ENCODE data around the gene NPAS3. TPM values are rescaled to one million over a fixed set of nuclear protein-coding genes. Genes with fewer than 3 reads are reported as not detected.

The NPAS3 gene
- total and polyA plus RNA-seq, 8 donors, result 0.09 to 0.79 (median 0.56) TPM

DNA sequence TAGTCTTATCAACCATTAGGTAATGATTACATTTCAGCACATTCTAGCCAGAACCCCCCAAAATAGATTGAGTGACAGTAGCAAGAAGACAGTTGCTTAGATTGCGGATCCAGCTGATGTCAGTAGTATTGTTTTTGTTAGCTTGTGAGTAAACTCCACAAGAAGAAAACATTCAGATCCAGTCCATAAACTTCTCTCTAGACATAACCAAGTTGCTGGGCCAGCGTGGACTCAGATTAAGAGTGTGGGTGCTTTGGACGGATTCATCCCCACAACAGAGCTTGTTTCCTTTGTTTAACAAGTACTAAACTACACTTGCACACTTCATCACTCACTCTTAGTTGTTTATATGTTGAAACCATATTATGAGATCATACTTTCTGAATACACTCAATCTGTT is 293.4 kb downstream of the NPAS3 start:
- Histone ChIP-seq H3K9me3 (no peaks in the 10 kb centered on the region), H3K27ac (no peak overlapping the region), H3K36me3 (no peaks in the 10 kb centered on the region), H3K27me3 (peaks cover 0 to 4% of the 10 kb centered on the region in 2 donors), H3K4me1 (no peaks in the 10 kb centered on the region), H3K4me3 (no peak overlapping the region)
- DNase-seq (peak in 2 of 4 donors; percentile 74 to 83), ATAC-seq (peak; percentile 29)
- TF ChIP-seq CTCF (IDR thresholded peaks at IDR 0.05), result no peak
- intact Hi-C loops (cut with DNase I), result no loop called here

DNA sequence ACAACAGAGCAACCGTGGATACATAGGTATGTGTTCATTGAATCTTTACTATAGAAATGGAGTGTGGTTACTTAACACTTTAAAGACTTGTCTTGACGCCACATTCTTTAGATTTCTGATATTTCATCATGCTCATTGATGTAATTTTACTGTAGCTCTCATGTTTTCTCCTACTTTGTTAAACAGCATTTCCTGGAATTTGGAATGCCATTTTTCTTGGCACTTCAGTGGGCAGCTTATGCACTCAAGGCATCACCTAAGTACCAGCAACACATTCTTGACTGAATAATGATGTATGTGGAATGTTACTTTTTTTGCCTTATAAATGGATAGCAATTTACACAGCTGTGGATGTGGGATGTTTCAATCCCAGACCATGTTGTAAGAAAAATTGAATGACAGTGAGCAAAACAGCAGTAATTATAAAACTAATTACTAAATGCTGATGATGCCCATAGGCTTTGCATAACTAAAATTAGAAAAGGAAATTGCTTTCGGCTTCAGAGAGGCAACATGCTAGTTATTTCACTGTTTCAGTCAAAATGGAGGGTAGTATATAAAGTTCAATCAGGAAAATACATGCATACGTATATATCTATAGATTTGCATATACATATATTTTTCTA is 298.5 kb downstream of the NPAS3 start:
- DNase-seq, result no peak
- H3K27me3 ChIP-seq, result no peaks in the 10 kb centered on the region
- TF ChIP-seq CTCF (IDR thresholded peaks at IDR 0.05), result no peak
- intact Hi-C loops (cut with DNase I), result no loop called here
- no peaks in the 10 kb centered on the region for H3K9me3 ChIP-seq
- H3K4me1 ChIP-seq, result no peaks in the 10 kb centered on the region
- no peak overlapping the region for H3K4me3 ChIP-seq
- peak; percentile 15 for ATAC-seq
- H3K36me3 ChIP-seq, result no peaks in the 10 kb centered on the region
- H3K27ac ChIP-seq, result no peak overlapping the region

DNA sequence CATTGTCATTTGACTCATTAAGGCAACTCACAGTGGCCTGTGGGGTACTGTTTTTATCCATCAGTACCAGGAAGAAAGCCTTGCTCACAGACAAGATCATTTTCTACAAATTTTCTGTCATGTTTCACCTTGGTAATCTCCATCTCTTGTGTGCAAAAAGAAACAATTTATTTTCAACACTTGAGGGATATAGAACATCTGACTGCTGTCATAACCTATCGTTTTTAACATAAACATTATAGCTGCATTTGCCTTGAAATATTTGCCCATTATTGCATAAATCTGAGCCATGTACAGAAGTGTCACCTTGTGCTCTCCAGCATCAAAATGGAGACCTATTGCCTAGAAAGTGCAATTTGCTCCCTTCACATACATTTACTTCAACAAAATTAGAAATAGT is 300.8 kb downstream of the NPAS3 start:
- Histone ChIP-seq H3K4me1 (no peaks in the 10 kb centered on the region), H3K27ac (no peak overlapping the region), H3K9me3 (no peaks in the 10 kb centered on the region), H3K36me3 (no peaks in the 10 kb centered on the region), H3K27me3 (no peaks in the 10 kb centered on the region), H3K4me3 (no peak overlapping the region)
- DNase-seq (no peak), ATAC-seq (no peak)
- no peak for TF ChIP-seq CTCF (IDR thresholded peaks at IDR 0.05)
- intact Hi-C loops (cut with DNase I), result no loop called here

- Histone ChIP-seq H3K27me3 (no peaks in the 10 kb centered on the region), H3K27ac (no peak overlapping the region), H3K4me3 (no peak overlapping the region), H3K4me1 (no peaks in the 10 kb centered on the region), H3K36me3 (no peaks in the 10 kb centered on the region), H3K9me3 (no peaks in the 10 kb centered on the region)
- no peak for DNase-seq
- intact Hi-C loops (cut with DNase I), result no loop called here
- no peak for TF ChIP-seq CTCF (IDR thresholded peaks at IDR 0.05)
- no peak for ATAC-seq
Measured at GRCh38 chr14:33240466-33240865, 301.8 kb downstream of the NPAS3 start.

- intact Hi-C loops (cut with DNase I), result no loop called here
- no peak for TF ChIP-seq CTCF (IDR thresholded peaks at IDR 0.05)
- H3K9me3 ChIP-seq, result no peaks in the 10 kb centered on the region
- DNase-seq, result no peak
- no peaks in the 10 kb centered on the region for H3K4me1 ChIP-seq
- no peaks in the 10 kb centered on the region for H3K36me3 ChIP-seq
- H3K4me3 ChIP-seq, result no peak overlapping the region
- ATAC-seq, result no peak
- H3K27me3 ChIP-seq, result no peaks in the 10 kb centered on the region
- no peak overlapping the region for H3K27ac ChIP-seq
Measured at GRCh38 chr14:33241331-33241730, 302.7 kb downstream of the NPAS3 start.

All from left lung (tissue), 10 donors.